WTC11 (cell line): ENCODE measurements around the gene JAML.

Source experiments
- ATF6 ChIP-seq: sonication (generic); formaldehyde crosslinking; IDR thresholded peaks from 2 replicates; pipeline ENCODE4 v1.8.1; 2023; ENCODE audit warnings: mild to moderate bottlenecking, missing genetic modification reagents
- CTCF ChIP-seq: fragments of 200-600 bp; IDR thresholded peaks from 2 replicates; pipeline ENCODE4 v1.8.0; 2022; ENCODE audit warnings: antibody characterized with exemption
- E2F5 ChIP-seq: sonication (generic); formaldehyde crosslinking; IDR thresholded peaks from 2 replicates; pipeline ENCODE4 v1.8.1; 2022; ENCODE audit warnings: mild to moderate bottlenecking, moderate library complexity, missing genetic modification reagents
- FOXP4 ChIP-seq: sonication (generic); formaldehyde crosslinking; IDR thresholded peaks from 2 replicates; pipeline ENCODE4 v1.8.0; 2022; ENCODE audit warnings: mild to moderate bottlenecking, missing genetic modification reagents
- NFYB ChIP-seq: sonication (generic); formaldehyde crosslinking; conservative IDR thresholded peaks from 2 replicates; pipeline ENCODE4 v1.8.0; 2022; ENCODE audit warnings: low read depth, missing genetic modification reagents
- SP1 ChIP-seq: sonication (generic); formaldehyde crosslinking; conservative IDR thresholded peaks from 2 replicates; pipeline ENCODE4 v1.8.1; 2022; ENCODE audit warnings: missing genetic modification reagents
- USF2 ChIP-seq: sonication (generic); formaldehyde crosslinking; IDR thresholded peaks from 2 replicates; pipeline ENCODE4 v1.8.1; 2023; ENCODE audit warnings: mild to moderate bottlenecking, missing genetic modification reagents, moderate library complexity
- ZNF512 ChIP-seq: sonication (generic); formaldehyde crosslinking; IDR thresholded peaks from 2 replicates; pipeline ENCODE4 v1.8.1; 2022; ENCODE audit warnings: missing genetic modification reagents, borderline replicate concordance

GRCh38 chr11:118170882-118171268, 53.9 kb downstream of the JAML start:
- TF ChIP-seq SP1 (no peak), FOXP4 (CRISPR knock-in tag) (no peak), CTCF (no peak), E2F5 (CRISPR knock-in tag) (no peak), ZNF512 (no peak), NFYB (CRISPR knock-in tag) (no peak), ATF6 (CRISPR knock-in tag) (no peak), USF2 (no peak)
